Tibial nerve (tissue), 3 donors: Measurements from ENCODE around the gene TAGLN2.

ENCODE experiments used
- CTCF ChIP-seq, 5 experiments: fragments of 200-600 bp in 3 of 5; fragments of 450-650 bp in 2 of 5; sonication (generic) in 3 of 5; IDR thresholded peaks; one replicate each; pipeline ENCODE4 v1.5.1; 2016 to 2019; ENCODE audit warnings: antibody characterized with exemption in 5 of 5, mild to moderate bottlenecking in 3 of 5, moderate library complexity in 2 of 5
- POLR2A ChIP-seq, 2 donors: fragments of 450-650 bp; IDR thresholded peaks; one replicate each; pipeline ENCODE4 v1.6.1; 2017; ENCODE audit warnings: antibody characterized with exemption in 2 of 2, mild to moderate bottlenecking in 2 of 2, moderate library complexity in 2 of 2

DNA sequence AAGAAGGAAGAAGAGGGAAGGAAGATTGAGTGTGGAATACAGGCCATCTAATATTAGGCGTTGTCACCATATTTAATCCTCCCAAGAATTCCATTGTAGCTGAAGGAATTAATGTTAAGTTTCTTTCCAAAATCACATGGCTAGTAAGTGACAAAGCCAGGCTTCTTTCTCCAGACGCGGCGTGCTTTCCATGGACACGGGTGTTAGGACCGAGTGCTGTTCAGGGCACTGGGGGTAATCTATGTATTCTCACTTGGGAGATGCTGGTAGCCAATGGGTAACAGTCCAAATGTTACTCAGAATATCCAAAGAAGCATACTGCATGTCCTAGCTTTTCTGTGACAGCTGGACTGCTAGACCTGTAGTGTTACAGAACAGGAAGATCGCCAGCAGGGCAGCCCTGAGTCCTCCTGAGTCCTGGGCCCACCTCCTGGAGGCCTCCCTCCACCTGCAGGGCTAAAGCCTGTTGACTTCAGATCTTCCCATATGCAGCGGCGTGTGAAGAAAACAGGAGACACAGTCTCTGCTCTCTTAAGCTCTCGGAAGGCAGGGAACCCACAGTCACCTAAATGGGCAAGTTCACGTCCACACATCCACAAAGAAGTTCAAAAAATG, 14.8 kb upstream of the TAGLN2 start:
- TF ChIP-seq CTCF (IDR thresholded peaks at IDR 0.05) (no peak), POLR2A (IDR thresholded peaks at IDR 0.05) (no peak)
